Measurements from ENCODE around the gene PRSS53. TPM values are rescaled to one million over a fixed set of nuclear protein-coding genes. Genes with fewer than 3 reads are reported as not detected.

The PRSS53 gene
- total RNA-seq, 1 donor from 2014 or later: 4.4 TPM

DNA sequence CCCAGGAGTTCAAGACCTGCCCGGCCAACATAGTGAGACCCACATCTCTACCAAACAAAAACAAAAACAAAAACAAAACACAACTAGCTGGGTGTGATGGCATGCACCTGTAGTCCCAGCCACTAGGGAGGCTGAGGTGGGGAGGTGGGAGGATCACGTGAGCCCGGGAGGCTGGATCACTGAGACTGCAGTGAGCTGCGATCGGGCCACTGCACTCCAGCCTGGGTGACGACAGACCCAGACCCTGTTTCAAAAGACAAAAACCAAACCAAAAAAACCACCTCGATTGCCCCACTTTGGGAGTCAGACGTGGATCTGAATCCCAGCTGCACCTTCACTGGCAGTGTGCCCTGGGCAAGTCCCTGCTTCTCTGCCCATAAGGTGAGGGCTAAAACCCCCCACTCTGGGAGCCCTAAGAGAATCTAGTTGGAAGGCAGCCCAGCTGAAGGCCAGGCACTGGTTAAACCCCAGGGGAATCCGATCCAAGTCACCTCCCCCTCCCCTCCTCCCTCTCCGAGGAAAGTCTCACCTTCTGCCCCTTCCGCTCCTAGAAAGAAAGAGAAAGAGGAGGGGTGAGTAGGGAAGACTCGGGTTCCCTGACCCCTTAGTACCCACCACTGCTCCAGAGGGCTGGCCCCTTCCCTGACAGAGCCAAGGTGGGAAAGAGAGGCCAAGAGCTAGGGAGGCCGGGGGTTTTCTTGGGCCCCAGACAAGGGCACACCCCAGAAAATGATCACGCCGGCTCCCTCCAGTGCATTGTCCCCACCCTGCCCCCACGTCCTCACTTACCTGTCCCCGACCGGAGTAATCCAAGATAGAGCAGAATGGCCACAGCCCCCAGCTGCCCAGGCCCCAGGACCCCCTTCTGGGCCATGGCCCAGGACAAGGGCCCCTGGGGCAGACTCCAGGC lies 46.1 kb upstream of the PRSS53 start:
- TF ChIP-seq CTCF (conservative IDR thresholded peaks at IDR 0.05): no peak
- no peaks in the 10 kb centered on the region for H3K36me3 Mint-ChIP-seq (ENCODE audit: low read depth)
- H3K9me3 Mint-ChIP-seq: no peaks in the 10 kb centered on the region
- no peak overlapping the region for H3K4me3 Mint-ChIP-seq
- no peak for DNase-seq (ENCODE audit: low read depth, low spot score)
- H3K27me3 Mint-ChIP-seq (ENCODE audit: low read depth): peaks cover 12% of the 10 kb centered on the region
- peaks cover 21% of the 10 kb centered on the region for H3K4me1 Mint-ChIP-seq
- H3K27ac Mint-ChIP-seq (ENCODE audit: unreplicated experiment): no peak overlapping the region

GRCh38 chr16:31134091-31134571 lies 45.4 kb upstream of the PRSS53 start:
- H3K4me3 Mint-ChIP-seq: peak overlapping the region; percentile 36
- no peak for DNase-seq (ENCODE audit: low read depth, low spot score)

GRCh38 chr16:31133046-31133501 lies 44.3 kb upstream of the PRSS53 start:
- no peak for DNase-seq (ENCODE audit: low read depth, low spot score)
- Mint-ChIP-seq H3K4me1 (peaks cover 21% of the 10 kb centered on the region), H3K27me3 (ENCODE audit: low read depth) (peaks cover 12% of the 10 kb centered on the region), H3K27ac (ENCODE audit: unreplicated experiment) (peak overlapping the region; percentile 7), H3K36me3 (ENCODE audit: low read depth) (no peaks in the 10 kb centered on the region), H3K4me3 (no peak overlapping the region), H3K9me3 (no peaks in the 10 kb centered on the region)
- no peak for TF ChIP-seq CTCF (conservative IDR thresholded peaks at IDR 0.05)

More at GRCh38 chr16:31134091-31134571, 45.4 kb upstream of the PRSS53 start:
- Mint-ChIP-seq H3K27me3 (ENCODE audit: low read depth) (peaks cover 12% of the 10 kb centered on the region), H3K9me3 (no peaks in the 10 kb centered on the region), H3K27ac (ENCODE audit: unreplicated experiment) (peak overlapping the region; percentile 7), H3K4me1 (peaks cover 21% of the 10 kb centered on the region), H3K36me3 (ENCODE audit: low read depth) (no peaks in the 10 kb centered on the region)
- TF ChIP-seq CTCF (conservative IDR thresholded peaks at IDR 0.05): no peak

- H3K4me3 Mint-ChIP-seq: no peak overlapping the region
- TF ChIP-seq CTCF (conservative IDR thresholded peaks at IDR 0.05): no peak
- DNase-seq (ENCODE audit: low read depth, low spot score): no peak
- H3K36me3 Mint-ChIP-seq (ENCODE audit: low read depth): no peaks in the 10 kb centered on the region
- H3K4me1 Mint-ChIP-seq: peaks cover 21% of the 10 kb centered on the region
- no peaks in the 10 kb centered on the region for H3K9me3 Mint-ChIP-seq
- H3K27me3 Mint-ChIP-seq (ENCODE audit: low read depth): peaks cover 12% of the 10 kb centered on the region
- H3K27ac Mint-ChIP-seq (ENCODE audit: unreplicated experiment): peak overlapping the region; percentile 19
Measured at GRCh38 chr16:31132303-31132979, 43.7 kb upstream of the PRSS53 start.

DNA sequence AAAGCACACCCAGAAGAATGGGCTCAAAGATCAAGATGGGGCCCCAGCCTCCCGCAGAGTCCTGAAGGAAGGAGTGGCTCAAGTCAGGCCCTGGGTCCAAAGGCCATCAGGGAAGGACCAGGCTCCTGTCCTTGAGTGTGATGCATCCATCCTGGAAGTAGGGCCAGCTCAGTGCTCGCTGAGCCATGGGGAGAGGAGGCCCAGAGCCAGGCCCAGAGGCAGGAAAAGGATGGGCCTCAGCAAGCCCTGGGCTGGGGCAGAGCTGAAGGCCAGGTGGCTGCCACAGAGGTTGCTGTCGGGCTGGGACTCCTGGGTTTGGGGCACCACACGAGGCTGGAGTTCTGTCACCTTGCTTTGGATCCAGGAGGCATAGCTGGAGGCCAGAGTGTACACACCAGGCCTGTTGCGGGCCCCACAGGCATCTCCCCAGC lies 43.1 kb upstream of the PRSS53 start:
- peaks cover 12% of the 10 kb centered on the region for H3K27me3 Mint-ChIP-seq (ENCODE audit: low read depth)
- no peak for DNase-seq (ENCODE audit: low read depth, low spot score)
- TF ChIP-seq CTCF (conservative IDR thresholded peaks at IDR 0.05): no peak
- no peaks in the 10 kb centered on the region for H3K9me3 Mint-ChIP-seq
- no peak overlapping the region for H3K4me3 Mint-ChIP-seq
- peaks cover 21% of the 10 kb centered on the region for H3K4me1 Mint-ChIP-seq
- H3K27ac Mint-ChIP-seq (ENCODE audit: unreplicated experiment): no peak overlapping the region
- no peaks in the 10 kb centered on the region for H3K36me3 Mint-ChIP-seq (ENCODE audit: low read depth)
